ENCODE measurements around the gene ATXN7L1. TPM values are rescaled to one million over a fixed set of nuclear protein-coding genes. Genes with fewer than 3 reads are reported as not detected.

The ATXN7L1 gene
- total and polyA plus RNA-seq, 2 of the 8 experiments (the other 6 are each of a cell fraction or from before 2014, with no cell fraction given) = 14.3 to 34.0 TPM

- no peak overlapping the region for H3K18ac ChIP-seq (ENCODE audit: extremely low read depth, low read length)
- no peak overlapping the region for H2BK5ac ChIP-seq (ENCODE audit: low read depth, low read length)
- no peak overlapping the region for H2AK5ac ChIP-seq (ENCODE audit: low read depth, low read length)
- peaks cover 2% of the 10 kb centered on the region for H3K23me2 ChIP-seq (ENCODE audit: low read depth, low read length)
- no peak overlapping the region for H4K91ac ChIP-seq (replicated peaks; ENCODE audit: insufficient read length, low read length)
- no peak overlapping the region for H2AFZ ChIP-seq (ENCODE audit: low read length)
- H3K4me3 ChIP-seq (ENCODE audit: extremely low read depth in 1 of 4, insufficient read depth in 2 of 4, low read depth in 3 of 4, low read length in 4 of 4) = no peak overlapping the region
- H3K23ac ChIP-seq (ENCODE audit: insufficient read length) = no peak overlapping the region
- no peak overlapping the region for H2BK12ac ChIP-seq (ENCODE audit: low read depth, low read length)
- peaks cover 0 to 7% (median 0%) of the 10 kb centered on the region in 4 experiments; a peak in 3 of 8 replicates for H3K36me3 ChIP-seq (ENCODE audit: control insufficient read depth in 2 of 4, insufficient read depth in 4 of 4, low read length in 3 of 4)
- H3K4me2 ChIP-seq (ENCODE audit: insufficient read depth in 1 of 2, low read depth in 2 of 2, low read length in 2 of 2) = no peak overlapping the region
- ChIA-PET CTCF (ENCODE audit: partially characterized antibody) (interaction anchor here (1.2 to 1.5 kb wide), 2 partner anchors 20 to 231 kb away, joined by 4 read pairs; no protein-coding TSS in a partner anchor), POLR2A (ENCODE audit: partially characterized antibody) (interaction anchor here (1.1 kb wide), 1 partner anchor 18 kb away, joined by 3 read pairs; no protein-coding TSS in a partner anchor)
- WGBS, 2 experiments (ENCODE audit: extremely low coverage in 1 of 2, insufficient coverage in 1 of 2, insufficient read length in 1 of 2, insufficient replicate concordance in 2 of 2, low coverage in 1 of 2, low lambda C conversion rate in 2 of 2, missing lambda C conversion rate in 1 of 2) = 91% methylated on average over 3 of the region's 3 CpGs; no CpG with 5 or more reads in 1 of the 2 experiments
- H3K14ac ChIP-seq (ENCODE audit: insufficient read length) = no peak overlapping the region
- H3K79me2 ChIP-seq (ENCODE audit: control insufficient read depth in 1 of 2, insufficient read depth in 2 of 2, low read length in 2 of 2) = peaks cover 3 to 52% of the 10 kb centered on the region in 2 experiments; a peak in 3 of 4 replicates
- no peak overlapping the region for H2BK15ac ChIP-seq (ENCODE audit: low read length)
- TF ChIP-seq RNF2 (IDR thresholded peaks at IDR 0.05; ENCODE audit: borderline replicate concordance, low read depth, low read length, missing control alignments, poor library complexity, severe bottlenecking) = no peak
- TF ChIP-seq CEBPB (IDR thresholded peaks at IDR 0.05; ENCODE audit: low read depth, low read length) = no peak
- no peak for TF ChIP-seq CTCF (IDR thresholded peaks at IDR 0.05; ENCODE audit: control extremely low read depth in 1 of 3, insufficient read depth in 1 of 3, low read depth in 1 of 3, low read length in 3 of 3)
- no peak for TF ChIP-seq HDAC6 (IDR thresholded peaks at IDR 0.05; ENCODE audit: low read depth, low read length)
- H3K56ac ChIP-seq (replicated peaks; ENCODE audit: insufficient read length, low read depth, low read length) = no peak overlapping the region
- no peak overlapping the region for H2BK120ac ChIP-seq (replicated peaks; ENCODE audit: low read depth, low read length)
- H3K4ac ChIP-seq (replicated peaks; ENCODE audit: insufficient read length, low read depth, low read length) = no peak overlapping the region
- no peak overlapping the region for H2BK20ac ChIP-seq (ENCODE audit: low read length)
- H3K9ac ChIP-seq (replicated peaks in 1 of 4; ENCODE audit: extremely low read depth in 1 of 4, low read depth in 3 of 4, low read length in 3 of 4) = no peak overlapping the region
- peaks cover 0 to 9% (median 6%) of the 10 kb centered on the region in 4 experiments; a peak in 3 of 7 replicates for H3K4me1 ChIP-seq (replicated peaks in 1 of 4; ENCODE audit: control insufficient read depth in 3 of 4, insufficient read depth in 4 of 4, low read length in 3 of 4)
- H3K27ac ChIP-seq (ENCODE audit: low read depth, low read length) = no peak overlapping the region
- DNase-seq (ENCODE audit: low read depth in 1 of 2, low spot score in 2 of 2) (no peak), FAIRE-seq (no peak)
- H3K27me3 ChIP-seq (replicated peaks in 1 of 4; ENCODE audit: control insufficient read depth in 3 of 4, extremely low read depth in 1 of 4, insufficient read depth in 3 of 4, low read length in 3 of 4) = no peaks in the 10 kb centered on the region
- no peak overlapping the region for H4K5ac ChIP-seq (ENCODE audit: insufficient read length, low read depth, low read length)
- H4K8ac ChIP-seq (ENCODE audit: extremely low read depth, insufficient read depth, low read length) = no peak overlapping the region
- H3K79me1 ChIP-seq (ENCODE audit: low read depth, low read length) = peaks cover 3% of the 10 kb centered on the region; the same call in 1 of the 2 replicates
- peaks cover 0 to 3% of the 10 kb centered on the region in 2 experiments for H4K20me1 ChIP-seq (replicated peaks in 1 of 2; ENCODE audit: control insufficient read depth in 1 of 2, insufficient read depth in 2 of 2, low read length in 2 of 2)
- H3K9me3 ChIP-seq (ENCODE audit: insufficient read depth in 2 of 2, low read depth in 1 of 2, low read length in 1 of 2) = 0 out of 4 replicates have a peak, but pooled peaks cover 0 to 3% of the 10 kb centered on the region in 2 experiments
Measured at GRCh38 chr7:105871142-105871541, 5.3 kb downstream of the ATXN7L1 start.

All from H1 (cell line).